Islet of Langerhans (tissue), 1 donor: ENCODE data around the gene TMEM222.
"Not testable (repeated sequence)": the region's sequence is repeated elsewhere in the genome, so short reads cannot be mapped to it uniquely, and the experiment has no call there.

Experiments
- FAIRE-seq: peaks from one replicate; lab custom pipeline; 2011; peaks lifted over from hg19 to GRCh38; lab: Jason Lieb, UNC

The TMEM222 gene

GRCh38 chr1:27380766-27381733 is 59.1 kb downstream of the TMEM222 start:
- FAIRE-seq = no peak

GRCh38 chr1:27381969-27382762 is 60.2 kb downstream of the TMEM222 start:
- FAIRE-seq = no peak

- no peak for FAIRE-seq
Observed at GRCh38 chr1:27383039-27383605, 61.2 kb downstream of the TMEM222 start, which contains the start of gene CD164L2. Gene CD164L2 (minus strand): TSS chr1:27383333. CDS start chr1:27383239, 94 bp downstream.

- no peak for FAIRE-seq
Observed at GRCh38 chr1:27383661-27384060, 61.7 kb downstream of the TMEM222 start.

- not testable (repeated sequence) for FAIRE-seq
Observed at GRCh38 chr1:27384797-27385196, 62.8 kb downstream of the TMEM222 start.
